Type B pancreatic cell (in vitro differentiated cells): ENCODE measurements around the gene CDC42SE1. TPM values are rescaled to one million over a fixed set of nuclear protein-coding genes. Genes with fewer than 3 reads are reported as not detected.

ENCODE experiments used
- DNase-seq: peaks from one replicate; pipeline ENCODE4 v3.0.0; 2021; ENCODE audit warnings: mixed read lengths; ENCODE audit not compliant: unreplicated experiment; ENCODE audit errors: extremely low spot score
- H3K27ac Mint-ChIP-seq: 2 replicates; pipeline ENCODE4 v1.8.0; 2021; ENCODE audit warnings: mild to moderate bottlenecking, mixed read lengths
- H3K27me3 Mint-ChIP-seq: 2 replicates; pipeline ENCODE4 v1.8.0; 2021; ENCODE audit warnings: mixed read lengths
- H3K36me3 Mint-ChIP-seq: 2 replicates; pipeline ENCODE4 v1.8.0; 2021; ENCODE audit warnings: mixed read lengths
- H3K4me1 Mint-ChIP-seq: one replicate; pipeline ENCODE4 v1.8.0; 2021; ENCODE audit warnings: mixed read lengths; ENCODE audit not compliant: unreplicated experiment
- H3K4me3 Mint-ChIP-seq: 2 replicates; pipeline ENCODE4 v1.8.0; 2021; ENCODE audit warnings: mild to moderate bottlenecking, mixed read lengths
- H3K9me3 Mint-ChIP-seq: 2 replicates; pipeline ENCODE4 v1.8.0; 2021; ENCODE audit warnings: mixed read lengths
- total RNA-seq: library from RNA; stranded (reverse); gene quantifications from 2 replicates; pipeline ENCODE4 v1.2.1, GENCODE V29; 2021; ENCODE audit warnings: low replicate concordance
- TF ChIP-seq, protein P1 (sequence below): fragments of 200-600 bp; sonication (generic); conservative IDR thresholded peaks from 2 replicates; pipeline ENCODE4 v1.5.0; 2021; ENCODE audit warnings: antibody characterized with exemption, mild to moderate bottlenecking

Gene CDC42SE1
- total RNA-seq, 1 donor from 2014 or later: 109 TPM

DNA sequence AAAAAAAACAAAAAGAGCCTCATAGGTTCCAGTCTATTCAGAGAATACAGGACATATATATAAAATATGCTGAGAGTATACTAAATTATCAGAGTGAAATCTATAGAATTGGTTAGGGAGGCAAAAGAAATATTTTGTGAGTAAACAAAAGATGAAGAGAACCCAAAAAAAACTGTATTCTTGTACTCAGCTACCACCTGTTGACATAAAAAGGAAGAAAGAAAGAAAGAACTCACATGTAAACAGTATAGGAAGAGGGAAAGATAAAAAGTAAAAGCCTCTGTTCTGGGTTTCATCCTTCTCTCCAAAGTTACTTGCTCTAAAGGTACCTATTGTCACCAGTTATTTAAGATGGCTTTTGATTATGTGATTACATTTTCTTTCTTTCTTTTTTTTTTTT is 33.0 kb downstream of the CDC42SE1 start:
- H3K36me3 Mint-ChIP-seq: peaks cover 26% of the 10 kb centered on the region
- TF ChIP-seq, protein P1, sequence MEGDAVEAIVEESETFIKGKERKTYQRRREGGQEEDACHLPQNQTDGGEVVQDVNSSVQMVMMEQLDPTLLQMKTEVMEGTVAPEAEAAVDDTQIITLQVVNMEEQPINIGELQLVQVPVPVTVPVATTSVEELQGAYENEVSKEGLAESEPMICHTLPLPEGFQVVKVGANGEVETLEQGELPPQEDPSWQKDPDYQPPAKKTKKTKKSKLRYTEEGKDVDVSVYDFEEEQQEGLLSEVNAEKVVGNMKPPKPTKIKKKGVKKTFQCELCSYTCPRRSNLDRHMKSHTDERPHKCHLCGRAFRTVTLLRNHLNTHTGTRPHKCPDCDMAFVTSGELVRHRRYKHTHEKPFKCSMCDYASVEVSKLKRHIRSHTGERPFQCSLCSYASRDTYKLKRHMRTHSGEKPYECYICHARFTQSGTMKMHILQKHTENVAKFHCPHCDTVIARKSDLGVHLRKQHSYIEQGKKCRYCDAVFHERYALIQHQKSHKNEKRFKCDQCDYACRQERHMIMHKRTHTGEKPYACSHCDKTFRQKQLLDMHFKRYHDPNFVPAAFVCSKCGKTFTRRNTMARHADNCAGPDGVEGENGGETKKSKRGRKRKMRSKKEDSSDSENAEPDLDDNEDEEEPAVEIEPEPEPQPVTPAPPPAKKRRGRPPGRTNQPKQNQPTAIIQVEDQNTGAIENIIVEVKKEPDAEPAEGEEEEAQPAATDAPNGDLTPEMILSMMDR: no peak
- H3K27ac Mint-ChIP-seq: no peak overlapping the region
- H3K9me3 Mint-ChIP-seq: no peaks in the 10 kb centered on the region
- H3K4me3 Mint-ChIP-seq: no peak overlapping the region
- no peaks in the 10 kb centered on the region for H3K27me3 Mint-ChIP-seq
- DNase-seq: no peak
- peaks cover 4% of the 10 kb centered on the region for H3K4me1 Mint-ChIP-seq

DNA sequence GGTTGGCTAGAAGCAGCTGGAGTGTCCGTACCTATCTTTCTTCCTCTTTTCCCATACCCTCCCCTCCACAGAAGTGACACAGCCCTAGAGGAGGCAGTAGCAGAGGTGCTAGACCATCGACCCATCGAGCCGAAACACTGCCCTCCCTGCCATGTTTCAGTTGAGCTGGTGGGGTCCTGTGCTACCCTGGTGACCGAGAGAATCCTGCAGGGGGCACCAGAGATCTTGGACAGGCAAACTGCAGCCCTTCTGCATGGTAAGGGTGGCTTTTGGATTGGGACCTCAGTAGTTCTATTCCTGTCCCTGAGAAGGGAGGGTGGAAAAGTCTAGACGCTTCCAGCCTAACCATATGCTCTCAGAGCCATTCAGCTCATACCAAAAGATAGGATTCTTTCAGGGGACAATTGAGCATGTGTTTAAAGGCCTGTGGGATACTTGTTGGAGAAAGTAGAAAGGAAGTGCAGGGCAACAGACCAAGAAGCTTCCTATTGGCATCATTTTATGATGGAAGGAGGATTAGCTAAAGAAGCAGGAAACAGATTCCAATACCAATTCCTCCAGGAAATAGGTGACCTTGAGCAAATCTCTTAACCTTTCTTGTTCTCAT is 34.8 kb downstream of the CDC42SE1 start:
- Mint-ChIP-seq H3K4me3 (no peak overlapping the region), H3K4me1 (peaks cover 4% of the 10 kb centered on the region), H3K27me3 (no peaks in the 10 kb centered on the region), H3K36me3 (peaks cover 24% of the 10 kb centered on the region), H3K9me3 (no peaks in the 10 kb centered on the region), H3K27ac (peak overlapping the region; percentile 29)
- peak; percentile 79 for DNase-seq
- TF ChIP-seq, protein P1: peak; percentile 77

DNA sequence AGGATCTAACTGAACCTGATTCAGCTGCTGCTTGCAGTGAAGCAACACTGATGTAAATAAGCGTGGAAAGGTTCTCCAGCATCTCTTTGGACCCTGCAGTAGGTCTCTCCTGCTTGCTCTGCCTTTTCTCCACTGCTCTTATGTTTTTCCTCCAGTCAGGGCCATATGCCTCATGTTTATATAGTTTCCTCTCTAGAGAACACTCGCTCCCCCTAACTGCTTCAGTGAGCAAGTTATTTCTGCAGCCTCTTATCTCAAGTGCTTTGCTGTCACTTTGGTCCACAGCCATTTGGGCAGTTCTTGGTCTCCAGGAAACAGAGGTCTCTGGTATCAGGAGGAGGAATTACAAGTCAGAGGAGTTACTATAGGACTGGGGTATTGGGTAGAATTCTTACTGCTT is 45.9 kb downstream of the CDC42SE1 start:
- H3K9me3 Mint-ChIP-seq: no peaks in the 10 kb centered on the region
- peaks cover 30% of the 10 kb centered on the region for H3K4me1 Mint-ChIP-seq
- H3K27ac Mint-ChIP-seq: peak overlapping the region; percentile 75
- DNase-seq: no peak
- peak overlapping the region; percentile 54 for H3K4me3 Mint-ChIP-seq
- H3K27me3 Mint-ChIP-seq: no peaks in the 10 kb centered on the region
- TF ChIP-seq, protein P1: no peak
- H3K36me3 Mint-ChIP-seq: peaks cover 7% of the 10 kb centered on the region

DNA sequence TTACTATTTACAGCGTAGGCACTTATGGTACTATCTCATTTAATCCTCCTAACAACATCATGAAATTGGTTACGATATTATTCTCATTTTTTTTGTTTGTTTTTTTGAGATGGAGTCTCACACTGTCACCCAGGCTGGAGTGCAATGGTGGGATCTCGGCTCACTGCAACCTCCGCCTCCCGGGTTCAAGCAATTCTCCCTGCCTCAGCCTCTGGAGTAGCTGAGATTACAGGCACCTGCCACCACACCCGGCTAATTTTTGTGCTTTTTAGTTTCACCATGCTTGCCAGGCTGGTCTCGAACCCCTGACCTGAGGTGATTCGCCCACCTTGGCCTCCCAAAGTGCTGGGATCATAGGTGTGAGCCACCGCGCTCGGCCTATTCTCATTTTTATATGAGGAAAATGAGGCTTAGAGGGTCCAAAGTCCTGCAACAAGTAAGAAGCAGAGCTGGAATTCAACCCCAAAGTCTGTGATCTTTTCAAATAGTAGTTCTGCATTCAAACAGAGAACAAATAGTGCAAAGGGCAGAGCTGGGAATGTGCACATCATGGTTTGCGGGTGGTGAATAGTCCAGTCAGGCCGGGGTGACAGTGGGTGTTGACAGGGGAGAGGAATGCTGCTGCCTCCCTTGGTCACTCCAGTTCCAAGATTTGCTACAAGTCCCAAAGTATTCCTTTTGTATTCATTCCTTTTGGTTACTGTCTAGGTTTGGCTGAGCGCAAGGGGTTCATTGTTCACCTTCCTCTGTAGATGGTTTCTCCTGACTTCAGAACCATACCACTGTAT is 46.5 kb downstream of the CDC42SE1 start:
- Mint-ChIP-seq H3K4me1 (peaks cover 33% of the 10 kb centered on the region), H3K27me3 (no peaks in the 10 kb centered on the region), H3K27ac (peak overlapping the region; percentile 75), H3K4me3 (peak overlapping the region; percentile 54), H3K9me3 (no peaks in the 10 kb centered on the region), H3K36me3 (peaks cover 3% of the 10 kb centered on the region)
- DNase-seq: no peak
- TF ChIP-seq, protein P1: no peak

DNA sequence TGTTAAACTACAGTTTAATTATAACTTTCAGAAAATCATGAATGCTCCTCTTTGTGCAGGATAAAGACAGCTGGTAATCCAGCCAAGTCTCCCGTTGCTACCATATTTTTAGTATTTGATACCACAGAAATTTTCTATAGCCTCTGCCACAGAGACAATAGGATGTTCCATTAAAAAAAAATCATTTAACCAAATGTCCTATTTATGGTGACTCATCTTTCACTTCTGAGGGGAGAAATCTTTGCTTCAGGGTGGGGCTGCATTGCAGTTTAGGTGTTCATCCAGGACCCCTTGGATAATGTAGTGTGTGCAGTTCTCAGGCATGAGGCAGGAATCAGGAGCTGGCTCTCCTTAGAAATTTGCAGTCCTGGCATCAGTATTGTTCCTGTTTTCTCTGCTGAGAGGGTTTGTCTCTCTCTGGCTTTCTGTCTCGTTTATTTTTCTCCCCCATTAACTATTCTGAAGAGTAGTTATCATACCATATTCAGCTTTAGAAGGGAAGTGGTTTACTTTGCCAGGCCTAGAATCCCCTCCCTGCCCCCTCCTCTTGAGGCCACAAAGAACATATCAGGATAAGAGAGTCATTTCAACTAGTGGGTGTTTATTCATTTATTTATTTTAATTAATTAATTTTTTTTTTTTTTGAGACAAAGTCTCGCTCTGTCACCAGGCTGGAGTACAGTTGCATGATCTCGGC is 48.1 kb downstream of the CDC42SE1 start:
- Mint-ChIP-seq H3K27ac (no peak overlapping the region), H3K27me3 (no peaks in the 10 kb centered on the region), H3K9me3 (no peaks in the 10 kb centered on the region), H3K4me1 (peaks cover 46% of the 10 kb centered on the region), H3K36me3 (peaks cover 3% of the 10 kb centered on the region), H3K4me3 (peak overlapping the region; percentile 26)
- TF ChIP-seq, protein P1: no peak
- no peak for DNase-seq
